ACC112 (cell line): ENCODE data around the gene TLE4.
"Not testable (repeated sequence)": the region's sequence is repeated elsewhere in the genome, so short reads cannot be mapped to it uniquely, and the experiment has no call there.

ENCODE experiments used
- H2AFZ ChIP-seq: fragments of 200-600 bp; sonication (generic); one replicate; pipeline ENCODE4 v1.6.0; 2017; ENCODE audit warnings: antibody characterized with exemption, low read length; ENCODE audit not compliant: unreplicated experiment
- H3K27ac ChIP-seq: fragments of 200-600 bp; sonication (generic); 2 replicates; pipeline ENCODE4 v1.5.1; 2014; ENCODE audit warnings: low read depth, mild to moderate bottlenecking, antibody characterized with exemption, low read length, moderate library complexity
- H3K27me3 ChIP-seq: fragments of 200-600 bp; sonication (generic); 2 replicates; pipeline ENCODE4 v1.6.1; 2014; ENCODE audit warnings: mild to moderate bottlenecking, antibody characterized with exemption, low read length, moderate library complexity, mixed read lengths; ENCODE audit not compliant: insufficient read depth
- H3K36me3 ChIP-seq: fragments of 200-600 bp; sonication (generic); 2 replicates; pipeline ENCODE4 v1.6.1; 2016; ENCODE audit warnings: mild to moderate bottlenecking, antibody characterized with exemption, low read length, moderate library complexity, mixed read lengths; ENCODE audit not compliant: insufficient read depth
- H3K4me1 ChIP-seq: fragments of 200-600 bp; sonication (generic); one replicate; pipeline ENCODE4 v1.6.1; 2016; ENCODE audit warnings: low read length, mixed read lengths; ENCODE audit not compliant: insufficient read depth, unreplicated experiment, control insufficient read depth
- H3K4me3 ChIP-seq: fragments of 200-600 bp; sonication (generic); 2 replicates; pipeline ENCODE4 v1.5.1; 2014; ENCODE audit warnings: mild to moderate bottlenecking, low read depth, low read length
- H3K79me2 ChIP-seq: fragments of 200-600 bp; sonication (generic); one replicate; pipeline ENCODE4 v1.6.0; 2016; ENCODE audit warnings: low read length; ENCODE audit not compliant: control insufficient read depth, unreplicated experiment, insufficient read depth

TLE4 gene

GRCh38 chr9:79637177-79637925, 65.6 kb downstream of the TLE4 start:
- no peak overlapping the region for H3K4me3 ChIP-seq
- H3K79me2 ChIP-seq = no peaks in the 10 kb centered on the region
- H3K4me1 ChIP-seq = peaks cover 5% of the 10 kb centered on the region
- no peaks in the 10 kb centered on the region for H3K27me3 ChIP-seq
- H2AFZ ChIP-seq = no peak overlapping the region
- no peak overlapping the region for H3K27ac ChIP-seq
- H3K36me3 ChIP-seq = no peaks in the 10 kb centered on the region

GRCh38 chr9:79638806-79639205, 67.0 kb downstream of the TLE4 start:
- Histone ChIP-seq H3K27me3 (no peaks in the 10 kb centered on the region), H2AFZ (no peak overlapping the region), H3K4me3 (no peak overlapping the region), H3K79me2 (no peaks in the 10 kb centered on the region), H3K36me3 (peaks cover 9% of the 10 kb centered on the region), H3K4me1 (peaks cover 5% of the 10 kb centered on the region), H3K27ac (no peak overlapping the region)

- Histone ChIP-seq H3K4me3 (no peak overlapping the region), H2AFZ (no peak overlapping the region), H3K27me3 (no peaks in the 10 kb centered on the region), H3K36me3 (peaks cover 9% of the 10 kb centered on the region), H3K4me1 (peaks cover 5% of the 10 kb centered on the region), H3K27ac (no peak overlapping the region), H3K79me2 (no peaks in the 10 kb centered on the region)
Observed at GRCh38 chr9:79639354-79639753, 67.6 kb downstream of the TLE4 start.

- not testable (repeated sequence) for H3K79me2 ChIP-seq, H3K4me1 ChIP-seq, H3K4me3 ChIP-seq, H2AFZ ChIP-seq, H3K27ac ChIP-seq, H3K36me3 ChIP-seq, H3K27me3 ChIP-seq
Observed at GRCh38 chr9:79640067-79640466, 68.3 kb downstream of the TLE4 start.

GRCh38 chr9:79641070-79641469, 69.3 kb downstream of the TLE4 start:
- Histone ChIP-seq H3K79me2 (no peaks in the 10 kb centered on the region), H3K27ac (no peak overlapping the region), H3K4me3 (no peak overlapping the region), H3K36me3 (peaks cover 9% of the 10 kb centered on the region), H3K4me1 (peaks cover 5% of the 10 kb centered on the region), H3K27me3 (no peaks in the 10 kb centered on the region), H2AFZ (no peak overlapping the region)

GRCh38 chr9:79642671-79643070, 70.9 kb downstream of the TLE4 start:
- Histone ChIP-seq H3K4me1 (peaks cover 5% of the 10 kb centered on the region), H2AFZ (no peak overlapping the region), H3K4me3 (no peak overlapping the region), H3K27ac (no peak overlapping the region), H3K27me3 (no peaks in the 10 kb centered on the region), H3K79me2 (no peaks in the 10 kb centered on the region), H3K36me3 (peaks cover 9% of the 10 kb centered on the region)

- Histone ChIP-seq H3K27me3 (no peaks in the 10 kb centered on the region), H3K27ac (no peak overlapping the region), H3K36me3 (peaks cover 9% of the 10 kb centered on the region), H3K79me2 (no peaks in the 10 kb centered on the region), H3K4me3 (no peak overlapping the region), H2AFZ (no peak overlapping the region), H3K4me1 (peaks cover 5% of the 10 kb centered on the region)
Observed at GRCh38 chr9:79644048-79644447, 72.3 kb downstream of the TLE4 start.

GRCh38 chr9:79644601-79645000, 72.8 kb downstream of the TLE4 start:
- H3K27ac ChIP-seq = no peak overlapping the region
- H3K27me3 ChIP-seq = no peaks in the 10 kb centered on the region
- H3K79me2 ChIP-seq = no peaks in the 10 kb centered on the region
- no peaks in the 10 kb centered on the region for H3K4me1 ChIP-seq
- H3K36me3 ChIP-seq = peaks cover 9% of the 10 kb centered on the region
- H2AFZ ChIP-seq = no peak overlapping the region
- H3K4me3 ChIP-seq = no peak overlapping the region

- Histone ChIP-seq H3K36me3 (peaks cover 9% of the 10 kb centered on the region), H3K27ac (no peak overlapping the region), H3K4me1 (no peaks in the 10 kb centered on the region), H3K4me3 (no peak overlapping the region), H2AFZ (no peak overlapping the region), H3K27me3 (no peaks in the 10 kb centered on the region), H3K79me2 (no peaks in the 10 kb centered on the region)
Observed at GRCh38 chr9:79645110-79645509, 73.3 kb downstream of the TLE4 start.

- Histone ChIP-seq H3K36me3 (peaks cover 9% of the 10 kb centered on the region), H3K27me3 (no peaks in the 10 kb centered on the region), H3K79me2 (no peaks in the 10 kb centered on the region), H3K4me1 (no peaks in the 10 kb centered on the region), H2AFZ (no peak overlapping the region), H3K4me3 (no peak overlapping the region), H3K27ac (no peak overlapping the region)
Observed at GRCh38 chr9:79646096-79646495, 74.3 kb downstream of the TLE4 start.

- H3K27ac ChIP-seq = no peak overlapping the region
- no peak overlapping the region for H2AFZ ChIP-seq
- no peaks in the 10 kb centered on the region for H3K36me3 ChIP-seq
Observed at GRCh38 chr9:79651251-79651795, 79.6 kb downstream of the TLE4 start.

More at GRCh38 chr9:79651251-79651795, 79.6 kb downstream of the TLE4 start:
- H3K4me3 ChIP-seq = no peak overlapping the region
- no peaks in the 10 kb centered on the region for H3K27me3 ChIP-seq
- H3K4me1 ChIP-seq = peaks cover 7% of the 10 kb centered on the region
- H3K79me2 ChIP-seq = no peaks in the 10 kb centered on the region
